Keratinocyte (primary cell): ENCODE measurements around the gene ICE2. TPM values are rescaled to one million over a fixed set of nuclear protein-coding genes. Genes with fewer than 3 reads are reported as not detected.
A peak's percentile ranks its signal among the peaks of the same experiment; 100 is the strongest.

Experiments
- DNase-seq: peaks from one replicate; pipeline ENCODE4 v3.0.0-alpha.2; 2011; ENCODE audit warnings: low read depth, missing footprints, low spot score
- FAIRE-seq: peaks from 2 replicates; lab custom pipeline; 2011; peaks lifted over from hg19 to GRCh38; lab: Jason Lieb, UNC
- H2AFZ ChIP-seq: 2 replicates; pipeline ENCODE4 v1.6.0; 2012; ENCODE audit warnings: low read length, control low read depth, inconsistent platforms; ENCODE audit not compliant: control insufficient read depth
- H3K27ac ChIP-seq: 2 replicates; pipeline ENCODE4 v1.5.1; 2011; ENCODE audit warnings: low read length; ENCODE audit not compliant: control insufficient read depth, insufficient read depth
- H3K27me3 ChIP-seq: 3 replicates; pipeline ENCODE4 v1.6.0; 2011; ENCODE audit warnings: low read length; ENCODE audit not compliant: control insufficient read depth, insufficient read depth; ENCODE audit errors: extremely low read depth
- H3K36me3 ChIP-seq, 2 experiments: 2 replicates in 1 of 2; 3 replicates in 1 of 2; pipeline ENCODE4 v1.5.1; 2011; ENCODE audit warnings: low read length in 2 of 2, mild to moderate bottlenecking in 1 of 2; ENCODE audit not compliant: control insufficient read depth in 2 of 2, insufficient read depth in 2 of 2; ENCODE audit errors: extremely low read depth in 1 of 2
- H3K4me1 ChIP-seq: 3 replicates; pipeline ENCODE4 v1.5.1; 2011; ENCODE audit warnings: low read length; ENCODE audit not compliant: control insufficient read depth, insufficient read depth; ENCODE audit errors: extremely low read depth
- H3K4me2 ChIP-seq: 3 replicates; pipeline ENCODE4 v1.6.0; 2011; ENCODE audit warnings: low read depth, low read length; ENCODE audit not compliant: control insufficient read depth, insufficient read depth; ENCODE audit errors: extremely low read depth
- H3K4me3 ChIP-seq, 3 experiments: fragments of 200-600 bp in 1 of 3; sonication (generic) in 1 of 3; 2 replicates in 2 of 3; 3 replicates in 1 of 3; pipeline ENCODE4 v1.5.1; 2011 to 2016; ENCODE audit warnings: low read length in 3 of 3, mild to moderate bottlenecking in 3 of 3, control low read depth in 2 of 3, inconsistent platforms in 1 of 3, low read depth in 1 of 3, mixed read lengths in 1 of 3, mixed run types in 1 of 3, moderate library complexity in 1 of 3; ENCODE audit not compliant: control insufficient read depth in 2 of 3, insufficient read depth in 2 of 3; ENCODE audit errors: extremely low read depth in 1 of 3
- H3K79me2 ChIP-seq: 2 replicates; pipeline ENCODE4 v1.6.0; 2012; ENCODE audit warnings: low read length; ENCODE audit not compliant: control insufficient read depth, insufficient read depth
- H3K9ac ChIP-seq: 3 replicates; pipeline ENCODE4 v1.6.0; 2011; ENCODE audit warnings: low read length; ENCODE audit not compliant: control insufficient read depth, insufficient read depth; ENCODE audit errors: extremely low read depth
- H3K9me1 ChIP-seq: 3 replicates; pipeline ENCODE4 v1.6.0; 2011; ENCODE audit warnings: low read length; ENCODE audit not compliant: control insufficient read depth, insufficient read depth; ENCODE audit errors: extremely low read depth
- H3K9me3 ChIP-seq: 2 replicates; pipeline ENCODE4 v1.5.1; 2012; ENCODE audit warnings: low read depth, low read length; ENCODE audit not compliant: control insufficient read depth
- H4K20me1 ChIP-seq: 3 replicates; pipeline ENCODE4 v1.6.0; 2011; ENCODE audit warnings: low read length; ENCODE audit not compliant: control insufficient read depth, insufficient read depth; ENCODE audit errors: extremely low read depth
- CTCF ChIP-seq, 3 experiments: IDR thresholded peaks in 1 of 3; conservative IDR thresholded peaks in 1 of 3; optimal IDR thresholded peaks in 1 of 3; 2 replicates in 2 of 3; 3 replicates in 1 of 3; pipeline versions ENCODE3 to v1.5.1; 2011; ENCODE audit warnings: low read length in 3 of 3, mild to moderate bottlenecking in 3 of 3, moderate library complexity in 2 of 3, control low read depth in 1 of 3, inconsistent platforms in 1 of 3; ENCODE audit not compliant: insufficient read depth in 2 of 3; ENCODE audit errors: extremely low read depth in 1 of 3
- EZH2 ChIP-seq: IDR thresholded peaks from one replicate; pipeline ENCODE4 v1.6.1; 2012; ENCODE audit warnings: inconsistent platforms, mild to moderate bottlenecking, low read length, moderate library complexity
- dilution Hi-C: fragments of 300-500 bp; cut with MboI; formaldehyde crosslinking; loops from one replicate; pipeline ENCODE4 v1.7.0; 2020; ENCODE audit warnings: low sequenced_read_pairs; ENCODE audit not compliant: extremely low pct_ligation_motif_present
- polyA plus RNA-seq, 5 experiments: library from polyadenylated mRNA; depleted of rRNA in 3 of 5; stranded (reverse) in 3 of 5; stranded (forward) in 1 of 5; unstranded in 1 of 5; fragments of >200 nt; gene quantifications; 1 replicate in 1 of 5; 2 replicates in 3 of 5; 3 replicates in 1 of 5; pipeline versions ENCODE4 v1.2.1 to v1.2.3, GENCODE V29; 2011 to 2012; ENCODE audit warnings: missing spikeins in 2 of 5, low read depth in 1 of 5, low replicate concordance in 1 of 5

Gene ICE2
- polyA plus RNA-seq, 1 donor (not counting 4 experiments of a cell fraction or from before 2014, with no cell fraction given), result 34.1 TPM

- H3K27me3 ChIP-seq, result no peaks in the 10 kb centered on the region
- H2AFZ ChIP-seq, result peak overlapping the region; percentile 36
- no peak overlapping the region for H3K4me3 ChIP-seq
- no peak for TF ChIP-seq EZH2
- no peak for TF ChIP-seq CTCF (optimal IDR thresholded peaks at IDR 0.05 in 1 of 3, IDR thresholded peaks at IDR 0.05 in 1 of 3, conservative IDR thresholded peaks at IDR 0.05 in 1 of 3; ENCODE audit: extremely low read depth in 1 of 3, insufficient read depth in 2 of 3, low read length in 3 of 3)
- dilution Hi-C loops, result no loop called here
- peaks cover 18% of the 10 kb centered on the region for H3K79me2 ChIP-seq
- peak overlapping the region; percentile 98 for H3K27ac ChIP-seq
- FAIRE-seq (no peak), DNase-seq (no peak)
- no peaks in the 10 kb centered on the region for H3K9me1 ChIP-seq
- peak overlapping the region; percentile 20 for H3K9ac ChIP-seq
- peaks cover 4% of the 10 kb centered on the region for H4K20me1 ChIP-seq
- peaks cover 39% of the 10 kb centered on the region for H3K4me1 ChIP-seq
- peak overlapping the region; percentile 88 for H3K4me2 ChIP-seq
- H3K36me3 ChIP-seq, result peaks cover 10 to 13% of the 10 kb centered on the region in 2 experiments
- no peaks in the 10 kb centered on the region for H3K9me3 ChIP-seq
These were observed 78.0 kb downstream of the ICE2 start for GRCh38 chr15:60400944-60401343.

GRCh38 chr15:60399931-60400330, 79.0 kb downstream of the ICE2 start:
- Histone ChIP-seq H3K9ac (peak overlapping the region; percentile 99), H3K79me2 (peaks cover 28% of the 10 kb centered on the region), H3K4me2 (peak overlapping the region; percentile 88), H3K4me3 (peak overlapping the region in 2 of 3 experiments; percentile 55 to 69), H3K36me3 (peaks cover 16 to 24% of the 10 kb centered on the region in 2 experiments), H3K27ac (peak overlapping the region; percentile 98), H4K20me1 (peaks cover 6% of the 10 kb centered on the region), H3K27me3 (no peaks in the 10 kb centered on the region), H3K9me1 (no peaks in the 10 kb centered on the region), H2AFZ (no peak overlapping the region), H3K4me1 (peaks cover 43% of the 10 kb centered on the region), H3K9me3 (no peaks in the 10 kb centered on the region)
- TF ChIP-seq CTCF (optimal IDR thresholded peaks at IDR 0.05 in 1 of 3, IDR thresholded peaks at IDR 0.05 in 1 of 3, conservative IDR thresholded peaks at IDR 0.05 in 1 of 3; ENCODE audit: extremely low read depth in 1 of 3, insufficient read depth in 2 of 3, low read length in 3 of 3), result no peak
- TF ChIP-seq EZH2, result no peak
- dilution Hi-C loops, result no loop called here
- FAIRE-seq, result peak; percentile 55
- no peak for DNase-seq
